HG03097 (cell line): ENCODE data around the gene PPP6R1.

Source experiments
- ATAC-seq: cut with Tn5 transposase; IDR thresholded peaks from one replicate; pipeline ENCODE4 v1.9.1; 2021; ENCODE audit not compliant: unreplicated experiment, low FRiP score

PPP6R1 gene

DNA sequence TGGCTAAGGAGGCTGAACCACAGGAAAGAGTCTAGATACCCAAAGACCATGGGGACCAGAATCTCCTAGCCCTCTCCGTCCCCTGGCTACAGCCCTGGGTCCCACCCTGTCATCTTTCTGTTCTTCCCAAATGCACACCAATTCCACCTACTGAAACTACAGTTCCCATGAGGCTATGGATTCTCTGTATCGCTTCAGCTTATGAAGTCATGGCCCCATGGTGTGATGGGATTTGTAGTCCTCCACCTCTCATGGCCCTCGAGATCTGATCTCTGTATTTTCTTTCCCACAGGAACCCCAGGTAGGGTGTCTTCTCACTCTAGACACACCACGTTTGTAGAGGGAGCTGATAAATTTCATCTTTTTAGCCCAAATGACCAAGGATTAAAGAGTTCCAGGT is 61.3 kb downstream of the PPP6R1 start:
- ATAC-seq, result no peak

DNA sequence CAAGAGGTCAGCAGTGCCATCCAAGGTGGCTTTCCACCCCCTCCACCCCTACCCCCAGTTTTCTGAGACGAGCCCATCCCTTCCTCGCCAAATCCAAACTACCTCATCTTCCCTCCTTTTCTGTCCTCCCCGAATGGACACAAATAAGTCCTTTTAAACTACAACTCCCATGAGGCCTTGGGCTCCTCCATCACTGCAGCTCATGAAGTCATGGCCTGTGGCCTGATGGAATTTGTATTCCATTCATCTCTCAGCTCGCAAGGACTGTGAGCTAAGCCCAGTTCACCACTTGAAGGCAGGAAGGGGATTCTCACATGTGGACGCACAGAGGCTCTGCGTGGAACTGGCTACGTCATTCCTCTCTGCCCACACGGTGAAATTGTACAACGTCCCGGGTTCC is 62.0 kb downstream of the PPP6R1 start:
- no peak for ATAC-seq

DNA sequence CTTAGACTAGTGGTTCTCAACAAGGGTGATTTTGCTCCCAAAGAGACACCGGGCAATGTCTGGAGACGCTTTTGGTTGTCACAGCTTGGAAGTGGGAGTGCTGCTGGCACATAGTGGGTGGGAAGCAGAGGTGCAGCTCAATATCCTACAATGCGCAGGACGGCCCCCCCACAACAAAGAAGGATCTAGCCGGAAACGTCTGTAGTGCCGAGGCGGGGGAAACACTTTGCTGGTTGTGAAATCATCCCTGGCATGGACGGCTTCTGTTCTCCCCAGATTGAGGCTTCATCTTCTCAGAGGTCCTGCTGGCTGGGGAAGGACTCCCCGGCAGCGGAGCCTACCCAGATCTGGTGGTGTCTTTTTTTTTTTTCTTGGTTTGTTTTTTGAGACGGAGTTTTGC is 65.3 kb downstream of the PPP6R1 start:
- ATAC-seq, result no peak

DNA sequence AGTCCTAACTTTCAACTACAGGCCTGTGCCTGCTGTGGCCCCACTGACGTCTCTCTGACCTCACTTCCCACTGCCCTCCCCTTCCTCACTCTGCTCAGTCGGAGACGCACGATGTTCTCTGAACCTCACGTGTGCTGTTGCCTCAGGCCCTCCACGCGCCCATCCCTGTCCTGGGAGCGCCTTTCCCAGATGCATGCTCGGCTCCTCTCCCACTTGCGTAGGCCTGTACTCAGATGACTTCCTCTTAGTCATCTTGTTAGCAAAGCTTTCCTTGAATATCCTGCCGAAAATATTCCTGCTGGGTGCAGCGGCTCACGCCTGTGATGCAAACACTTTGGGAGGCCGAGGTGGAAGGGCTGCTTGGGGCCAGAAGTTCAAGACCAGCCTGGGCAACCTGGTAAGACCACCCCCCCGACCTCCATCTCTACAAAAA is 69.4 kb downstream of the PPP6R1 start:
- ATAC-seq, result no peak

DNA sequence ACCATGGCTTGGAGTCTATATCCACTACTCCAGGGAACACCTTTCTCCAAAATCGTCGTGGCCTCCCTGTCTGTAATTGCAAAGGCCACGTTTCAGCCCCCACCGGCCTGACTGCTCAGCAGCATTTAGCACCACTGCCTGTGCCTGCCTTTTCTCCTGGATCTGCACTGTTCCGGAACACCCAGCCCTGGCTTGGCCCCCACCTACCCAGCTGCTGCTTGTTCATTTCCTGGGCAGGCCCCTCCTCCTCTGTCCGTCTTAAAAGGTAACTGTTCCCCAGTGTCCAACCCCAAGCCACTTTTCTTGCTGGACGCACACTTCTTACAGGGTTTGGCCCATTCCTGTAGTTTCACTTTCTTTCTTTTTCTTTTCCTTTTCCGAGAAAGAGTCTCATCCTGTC is 70.2 kb downstream of the PPP6R1 start:
- ATAC-seq, result no peak

DNA sequence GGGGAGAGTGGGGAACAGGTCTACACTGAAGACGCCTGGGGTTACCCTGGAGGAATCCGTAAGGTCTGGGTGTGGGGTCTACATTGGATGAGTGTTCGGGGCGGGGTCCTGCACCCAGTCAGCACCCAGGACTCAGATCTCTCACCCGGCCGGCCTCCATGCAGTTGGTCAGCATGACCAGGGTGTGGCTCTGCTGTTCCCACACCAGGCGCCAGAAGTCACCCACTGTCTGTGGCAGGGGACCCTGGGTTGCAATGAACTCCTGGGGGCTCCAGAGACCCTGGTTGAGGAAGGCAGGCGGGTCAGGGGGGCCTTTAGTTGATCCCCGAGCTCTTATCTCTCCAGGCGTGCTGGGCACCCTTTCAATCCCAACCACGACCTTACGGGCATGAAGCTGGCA is 72.7 kb downstream of the PPP6R1 start:
- ATAC-seq, result no peak

DNA sequence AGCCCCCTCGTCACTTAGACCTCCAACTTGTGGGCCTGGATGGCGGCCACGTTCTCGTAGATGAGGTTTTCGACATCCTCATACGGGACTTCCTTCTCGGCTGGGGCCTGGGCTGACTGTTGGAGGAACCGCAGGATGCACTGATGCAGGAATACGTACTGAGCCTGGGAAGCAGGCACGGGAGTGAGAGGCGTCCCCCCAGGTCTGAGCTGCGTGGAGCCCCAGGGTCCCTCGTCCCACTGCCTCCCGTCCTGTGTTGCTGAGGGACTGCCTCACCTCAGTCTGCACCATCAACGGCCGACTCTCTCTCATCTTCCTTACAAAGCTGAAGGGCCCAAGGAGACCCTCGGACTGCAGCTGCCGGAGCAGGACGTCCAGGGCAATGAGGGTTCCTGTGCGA is 77.1 kb downstream of the PPP6R1 start:
- ATAC-seq, result no peak
